ENCODE results near the gene EDDM13. TPM values are rescaled to one million over a fixed set of nuclear protein-coding genes. Genes with fewer than 3 reads are reported as not detected.

Gene EDDM13
- total and polyA plus RNA-seq, 2 of the 13 experiments (the other 11 are each of a cell fraction or from before 2014, with no cell fraction given), result not detected

DNA sequence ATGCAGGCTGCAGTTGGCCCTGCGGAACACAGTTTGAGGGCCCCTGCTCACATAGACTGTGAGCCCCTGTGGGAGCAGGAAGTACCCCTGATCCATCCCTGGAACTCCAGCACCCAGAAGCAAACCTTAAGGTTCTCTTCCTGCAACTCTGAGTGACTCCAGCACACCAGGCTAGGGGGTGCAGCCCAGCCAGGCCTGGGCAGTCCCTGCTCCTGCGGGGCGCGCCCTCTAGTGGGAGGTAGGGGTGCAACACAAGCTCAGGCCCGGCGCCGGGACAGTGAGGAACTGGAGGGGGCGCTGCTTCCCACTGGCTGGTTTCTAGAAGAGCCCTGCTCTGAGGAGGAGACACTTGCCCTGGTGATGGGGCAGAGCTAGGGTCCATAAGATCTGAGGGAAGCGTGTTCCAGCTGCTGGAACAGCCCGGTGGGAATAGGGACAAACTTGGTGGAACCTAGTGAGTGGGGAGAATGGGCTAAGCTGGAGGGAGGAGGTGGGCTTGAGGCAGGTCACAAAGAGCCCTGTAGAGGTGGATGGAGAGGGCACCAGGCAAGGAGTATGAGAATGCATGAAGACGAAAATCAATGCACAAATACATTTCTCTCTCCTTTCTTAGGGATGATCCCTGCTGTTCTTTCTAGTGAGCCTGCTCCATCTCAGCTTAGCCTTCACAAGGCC, 37.1 kb downstream of the EDDM13 start (continued):
- TF ChIP-seq KDM4B (CRISPR knock-in tag; IDR thresholded peaks at IDR 0.05), result no peak
- no peak for TF ChIP-seq NONO (IDR thresholded peaks at IDR 0.05)
- TF ChIP-seq NONO (CRISPR knock-in tag; conservative IDR thresholded peaks at IDR 0.05), result 0 out of 2 replicates have a peak, but pooled peaks have one; percentile 26
- no peak for TF ChIP-seq NFATC3 (CRISPR knock-in tag; IDR thresholded peaks at IDR 0.05)
- peak; percentile 38 for TF ChIP-seq RBM39 (IDR thresholded peaks at IDR 0.05; ENCODE audit: low read depth, low read length, poor library complexity, severe bottlenecking)
- peak; percentile 54; the same call in 1 of the 2 replicates for TF ChIP-seq KDM2A (CRISPR knock-in tag; IDR thresholded peaks at IDR 0.05; ENCODE audit: borderline replicate concordance, low read depth)
- peak; percentile 37; the same call in 1 of the 2 replicates for TF ChIP-seq ZMYM4 (CRISPR knock-in tag; IDR thresholded peaks at IDR 0.05)
- TF ChIP-seq THAP11 (CRISPR knock-in tag; IDR thresholded peaks at IDR 0.05), result peak; percentile 61
- TF ChIP-seq PHF8 (CRISPR knock-in tag; IDR thresholded peaks at IDR 0.05), result no peak
- TF ChIP-seq HCFC1 (IDR thresholded peaks at IDR 0.05; ENCODE audit: low read depth, low read length), result no peak
- TF ChIP-seq, protein P1, sequence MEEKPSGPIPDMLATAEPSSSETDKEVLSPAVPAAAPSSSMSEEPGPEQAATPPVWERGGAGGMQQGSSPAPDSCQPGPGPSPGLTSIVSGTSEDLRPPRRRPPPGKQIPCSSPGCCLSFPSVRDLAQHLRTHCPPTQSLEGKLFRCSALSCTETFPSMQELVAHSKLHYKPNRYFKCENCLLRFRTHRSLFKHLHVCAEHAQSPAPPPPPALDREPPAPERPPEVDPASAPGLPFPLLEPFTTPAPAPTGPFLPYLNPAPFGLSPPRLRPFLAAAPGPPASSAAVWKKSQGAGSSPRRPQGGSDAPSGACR (CRISPR knock-in tag; IDR thresholded peaks at IDR 0.05), result no peak
- no peak for TF ChIP-seq MTA3 (CRISPR knock-in tag; IDR thresholded peaks at IDR 0.05)
- TF ChIP-seq, protein P2, sequence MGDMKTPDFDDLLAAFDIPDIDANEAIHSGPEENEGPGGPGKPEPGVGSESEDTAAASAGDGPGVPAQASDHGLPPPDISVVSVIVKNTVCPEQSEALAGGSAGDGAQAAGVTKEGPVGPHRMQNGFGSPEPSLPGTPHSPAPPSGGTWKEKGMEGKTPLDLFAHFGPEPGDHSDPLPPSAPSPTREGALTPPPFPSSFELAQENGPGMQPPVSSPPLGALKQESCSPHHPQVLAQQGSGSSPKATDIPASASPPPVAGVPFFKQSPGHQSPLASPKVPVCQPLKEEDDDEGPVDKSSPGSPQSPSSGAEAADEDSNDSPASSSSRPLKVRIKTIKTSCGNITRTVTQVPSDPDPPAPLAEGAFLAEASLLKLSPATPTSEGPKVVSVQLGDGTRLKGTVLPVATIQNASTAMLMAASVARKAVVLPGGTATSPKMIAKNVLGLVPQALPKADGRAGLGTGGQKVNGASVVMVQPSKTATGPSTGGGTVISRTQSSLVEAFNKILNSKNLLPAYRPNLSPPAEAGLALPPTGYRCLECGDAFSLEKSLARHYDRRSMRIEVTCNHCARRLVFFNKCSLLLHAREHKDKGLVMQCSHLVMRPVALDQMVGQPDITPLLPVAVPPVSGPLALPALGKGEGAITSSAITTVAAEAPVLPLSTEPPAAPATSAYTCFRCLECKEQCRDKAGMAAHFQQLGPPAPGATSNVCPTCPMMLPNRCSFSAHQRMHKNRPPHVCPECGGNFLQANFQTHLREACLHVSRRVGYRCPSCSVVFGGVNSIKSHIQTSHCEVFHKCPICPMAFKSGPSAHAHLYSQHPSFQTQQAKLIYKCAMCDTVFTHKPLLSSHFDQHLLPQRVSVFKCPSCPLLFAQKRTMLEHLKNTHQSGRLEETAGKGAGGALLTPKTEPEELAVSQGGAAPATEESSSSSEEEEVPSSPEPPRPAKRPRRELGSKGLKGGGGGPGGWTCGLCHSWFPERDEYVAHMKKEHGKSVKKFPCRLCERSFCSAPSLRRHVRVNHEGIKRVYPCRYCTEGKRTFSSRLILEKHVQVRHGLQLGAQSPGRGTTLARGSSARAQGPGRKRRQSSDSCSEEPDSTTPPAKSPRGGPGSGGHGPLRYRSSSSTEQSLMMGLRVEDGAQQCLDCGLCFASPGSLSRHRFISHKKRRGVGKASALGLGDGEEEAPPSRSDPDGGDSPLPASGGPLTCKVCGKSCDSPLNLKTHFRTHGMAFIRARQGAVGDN (CRISPR knock-in tag; IDR thresholded peaks at IDR 0.05), result peak; percentile 55
